D721Med (cell line): ENCODE data around the gene XYLT2.

Experiments
- DNase-seq: peaks from one replicate; pipeline ENCODE4 v3.0.0; 2011; ENCODE audit warnings: low spot score; ENCODE audit not compliant: insufficient read length
- FAIRE-seq: peaks from 2 replicates; lab custom pipeline; 2011; peaks lifted over from hg19 to GRCh38; lab: Jason Lieb, UNC
- CTCF ChIP-seq: IDR thresholded peaks from 2 replicates; pipeline ENCODE4 v1.5.1; 2012; ENCODE audit warnings: mild to moderate bottlenecking, control low read depth; ENCODE audit not compliant: insufficient read depth; ENCODE audit errors: missing control alignments

The XYLT2 gene

DNA sequence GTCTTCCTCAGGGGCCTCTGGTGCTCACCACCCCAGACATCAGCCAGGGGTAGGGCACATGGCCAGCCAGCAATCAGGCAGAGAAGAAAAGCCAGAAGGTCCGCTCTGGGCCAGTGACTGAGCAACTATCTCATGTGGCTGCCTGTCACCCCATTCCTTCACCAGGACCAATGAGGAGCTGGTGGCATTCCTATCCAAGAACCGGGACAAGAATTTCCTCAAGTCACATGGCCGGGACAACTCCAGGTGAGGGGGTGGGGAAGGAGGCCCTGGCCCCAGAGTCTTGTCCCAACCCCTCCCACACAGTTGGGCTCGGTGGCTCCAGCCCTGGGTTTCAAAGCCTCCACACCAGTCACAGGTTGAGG is 9.4 kb downstream of the XYLT2 start:
- TF ChIP-seq CTCF = no peak
- FAIRE-seq (no peak), DNase-seq (no peak)

GRCh38 chr17:50355701-50356341 is 9.9 kb downstream of the XYLT2 start:
- FAIRE-seq (no peak), DNase-seq (no peak)
- no peak for TF ChIP-seq CTCF

DNA sequence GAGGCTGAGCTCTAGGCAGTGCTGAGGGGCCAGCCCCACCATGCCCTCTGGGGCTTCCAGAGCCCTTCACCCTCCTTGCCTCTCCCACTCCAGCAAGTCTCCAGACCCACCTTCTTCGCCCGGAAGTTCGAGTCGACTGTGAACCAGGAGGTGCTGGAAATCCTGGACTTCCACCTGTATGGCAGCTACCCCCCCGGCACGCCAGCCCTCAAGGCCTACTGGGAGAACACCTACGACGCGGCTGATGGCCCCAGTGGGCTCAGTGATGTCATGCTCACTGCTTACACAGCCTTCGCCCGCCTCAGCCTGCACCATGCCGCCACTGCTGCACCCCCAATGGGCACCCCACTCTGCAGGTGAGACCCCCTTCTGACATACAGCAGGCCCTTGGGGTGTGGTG is 10.5 kb downstream of the XYLT2 start:
- FAIRE-seq = no peak
- DNase-seq = no peak
- TF ChIP-seq CTCF = no peak

DNA sequence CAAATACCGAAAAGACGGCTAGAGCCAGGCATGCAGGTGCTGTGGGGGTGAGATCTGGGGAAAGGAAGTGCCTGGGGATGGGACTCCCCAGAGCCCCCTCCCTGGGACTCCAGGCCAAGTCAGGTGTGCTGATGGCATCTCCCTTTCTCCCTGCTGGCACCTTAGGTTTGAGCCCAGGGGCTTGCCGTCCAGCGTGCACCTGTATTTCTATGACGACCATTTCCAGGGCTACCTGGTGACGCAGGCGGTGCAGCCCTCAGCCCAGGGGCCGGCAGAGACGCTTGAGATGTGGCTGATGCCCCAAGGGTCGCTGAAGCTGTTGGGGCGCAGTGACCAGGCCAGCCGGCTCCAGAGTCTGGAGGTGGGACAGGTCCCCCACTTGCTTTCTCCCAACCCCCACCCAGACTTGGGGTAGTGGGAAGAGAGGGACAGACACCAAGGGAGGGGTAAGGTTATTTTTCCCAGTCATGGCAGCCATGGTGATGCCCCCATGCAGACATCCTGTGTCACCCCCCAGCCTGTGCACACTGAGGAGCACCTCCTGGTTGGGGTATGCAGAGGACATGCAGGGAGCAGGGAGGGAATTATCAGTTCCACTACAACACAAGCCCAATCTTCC is 11.1 kb downstream of the XYLT2 start:
- DNase-seq (no peak), FAIRE-seq (no peak)
- no peak for TF ChIP-seq CTCF

GRCh38 chr17:50358177-50358576 is 12.3 kb downstream of the XYLT2 start:
- DNase-seq = no peak
- FAIRE-seq = no peak

GRCh38 chr17:50359005-50359699 is 13.2 kb downstream of the XYLT2 start:
- TF ChIP-seq CTCF = no peak
- FAIRE-seq (no peak), DNase-seq (no peak)

More at GRCh38 chr17:50358177-50358576, 12.3 kb downstream of the XYLT2 start:
- no peak for TF ChIP-seq CTCF
